HepG2 (cell line): ENCODE data around the gene SLC25A45. TPM values are rescaled to one million over a fixed set of nuclear protein-coding genes. Genes with fewer than 3 reads are reported as not detected.

Source experiments
- ATAC-seq: fragments of 200-7000 bp; cut with Tn5 transposase; 3 replicates; pipeline ENCODE4 v1.9.1; 2020; ENCODE audit warnings: mild to moderate bottlenecking, moderate library complexity
- BruUV-seq: library from RNA; stranded (reverse); fragments of 400-500 nt; replicated peaks from 2 replicates; lab custom pipeline; 2021; lab: Mats Ljungman, UMichigan
- CTCF ChIA-PET: fragments of 300-600 bp; formaldehyde crosslinking; extraction: SDS; loops from one replicate; lab custom pipeline; 2021; ENCODE audit warnings: low total read pairs, inconsistent platforms, low intra/inter-chr PET ratio; lab: Yijun Ruan, JAX
- POLR2A ChIA-PET: fragments of 350-600 bp; sonication (Branson Sonifier 250); formaldehyde crosslinking; loops from one replicate; lab custom pipeline; 2020; ENCODE audit warnings: antibody characterized with exemption, inconsistent platforms; lab: Yijun Ruan, JAX
- DNase-seq: peaks from one replicate; pipeline ENCODE4 v3.0.0-alpha.2; 2015; ENCODE audit warnings: low spot score
- FAIRE-seq: peaks from 3 replicates; lab custom pipeline; 2011; peaks lifted over from hg19 to GRCh38; lab: Jason Lieb, UNC
- H2AFZ ChIP-seq: one replicate; pipeline ENCODE4 v1.6.1; 2011; ENCODE audit warnings: low read length, inconsistent platforms
- H3K27ac ChIP-seq: fragments of 300-600 bp; 3 replicates; pipeline ENCODE4 v1.8.0; 2011; ENCODE audit warnings: mixed run types, mild to moderate bottlenecking, mixed read lengths, low read length, inconsistent platforms; ENCODE audit not compliant: insufficient read depth; ENCODE audit errors: extremely low read length
- H3K27me3 ChIP-seq, 2 experiments: fragments of 200-600 bp in 1 of 2; 2 replicates in 1 of 2; 3 replicates in 1 of 2; pipeline versions ENCODE4 v1.6.0 to v1.8.0; 2011; ENCODE audit warnings: low read length in 2 of 2, mild to moderate bottlenecking in 2 of 2, moderate library complexity in 2 of 2, inconsistent platforms in 1 of 2; ENCODE audit not compliant: insufficient read depth in 2 of 2, control insufficient read depth in 1 of 2
- H3K36me3 ChIP-seq, 2 experiments: fragments of 200-600 bp in 1 of 2; replicated peaks in 1 of 2; 2 replicates in 1 of 2; 3 replicates in 1 of 2; pipeline versions ENCODE4 v1.5.1 to v1.8.0; 2011; ENCODE audit warnings: low read length in 2 of 2, inconsistent platforms in 1 of 2; ENCODE audit not compliant: insufficient read depth in 2 of 2, control insufficient read depth in 1 of 2
- H3K4me1 ChIP-seq: 2 replicates; pipeline ENCODE4 v1.5.1; 2012; ENCODE audit warnings: low read length, inconsistent platforms; ENCODE audit not compliant: insufficient read depth
- H3K4me2 ChIP-seq: 2 replicates; pipeline ENCODE4 v1.6.0; 2011; ENCODE audit warnings: low read depth, low read length, inconsistent platforms
- H3K4me3 ChIP-seq, 3 experiments: fragments of 200-600 bp in 1 of 3; sonication (generic), shearing (Covaris generic) in 1 of 3; replicated peaks in 1 of 3; 2 replicates each; pipeline ENCODE4 v1.5.1; 2011 to 2016; ENCODE audit warnings: low read length in 3 of 3, inconsistent platforms in 2 of 3, low read depth in 2 of 3, mild to moderate bottlenecking in 2 of 3, control low read depth in 1 of 3, mixed read lengths in 1 of 3; ENCODE audit not compliant: insufficient read depth in 1 of 3
- H3K79me2 ChIP-seq: one replicate; pipeline ENCODE4 v1.6.1; 2011; ENCODE audit warnings: low read length, inconsistent platforms; ENCODE audit not compliant: insufficient read depth
- H3K9ac ChIP-seq: 2 replicates; pipeline ENCODE4 v1.6.0; 2011; ENCODE audit warnings: mild to moderate bottlenecking, low read depth, low read length, inconsistent platforms; ENCODE audit not compliant: insufficient read depth
- H3K9me3 ChIP-seq: 2 replicates; pipeline ENCODE4 v1.5.1; 2012; ENCODE audit warnings: mild to moderate bottlenecking, low read length
- H4K20me1 ChIP-seq: 2 replicates; pipeline ENCODE4 v1.6.0; 2011; ENCODE audit warnings: inconsistent platforms, mild to moderate bottlenecking, low read length, moderate library complexity; ENCODE audit not compliant: insufficient read depth
- ARID4A ChIP-seq: sonication (generic); formaldehyde crosslinking; IDR thresholded peaks from 2 replicates; pipeline ENCODE4 v1.5.0; 2020; ENCODE audit warnings: mild to moderate bottlenecking, missing genetic modification reagents, borderline replicate concordance
- ARNTL ChIP-seq: sonication (generic); formaldehyde crosslinking; IDR thresholded peaks from 2 replicates; pipeline ENCODE4 v1.4.0; 2020; ENCODE audit warnings: mild to moderate bottlenecking, missing genetic modification reagents
- BCL3 ChIP-seq: sonication (generic); formaldehyde crosslinking; IDR thresholded peaks from 2 replicates; pipeline ENCODE4 v1.5.1; 2020; ENCODE audit warnings: mild to moderate bottlenecking, missing genetic modification reagents, moderate library complexity
- CBX2 ChIP-seq, 2 experiments: fragments of 200-600 bp in 1 of 2; sonication (generic); formaldehyde crosslinking in 1 of 2; IDR thresholded peaks; 2 replicates each; pipeline versions ENCODE4 v1.7.0 to v1.8.1; 2018 to 2022; ENCODE audit warnings: low read depth in 2 of 2, low read length in 1 of 2, mild to moderate bottlenecking in 1 of 2, missing genetic modification reagents in 1 of 2
- RCOR2 ChIP-seq: IDR thresholded peaks from 2 replicates; pipeline ENCODE4 v1.6.1; 2016; ENCODE audit warnings: missing biosample characterization, missing genetic modification reagents
- TEF ChIP-seq: sonication (generic); formaldehyde crosslinking; IDR thresholded peaks from 2 replicates; pipeline ENCODE4 v1.5.0; 2020; ENCODE audit warnings: missing genetic modification reagents
- ZFP1 ChIP-seq: IDR thresholded peaks from 2 replicates; pipeline ENCODE4 v1.6.1; 2016
- ZHX1 ChIP-seq: sonication (generic); formaldehyde crosslinking; IDR thresholded peaks from 2 replicates; pipeline ENCODE4 v1.8.1; 2022; ENCODE audit warnings: low read depth, mild to moderate bottlenecking, missing genetic modification reagents
- ZNF160 ChIP-seq: sonication (generic); formaldehyde crosslinking; IDR thresholded peaks from 2 replicates; pipeline ENCODE4 v1.8.0; 2022; ENCODE audit warnings: mild to moderate bottlenecking, inconsistent platforms, missing genetic modification reagents
- ZNF275 ChIP-seq: sonication (generic); formaldehyde crosslinking; IDR thresholded peaks from 2 replicates; pipeline ENCODE4 v1.8.0; 2022; ENCODE audit warnings: missing genetic modification reagents, mild to moderate bottlenecking, inconsistent platforms, borderline replicate concordance
- ZNF382 ChIP-seq: sonication (generic); formaldehyde crosslinking; IDR thresholded peaks from 2 replicates; pipeline ENCODE4 v1.5.0; 2020; ENCODE audit warnings: missing genetic modification reagents, mild to moderate bottlenecking, borderline replicate concordance
- ZNF513 ChIP-seq: sonication (generic); formaldehyde crosslinking; conservative IDR thresholded peaks from 2 replicates; pipeline ENCODE4 v1.5.0; 2020; ENCODE audit warnings: missing genetic modification reagents
- WGBS: methylation state at CpG from one replicate; pipeline ENCODE4 v1.1.6; 2017; ENCODE audit warnings: low lambda C conversion rate; 5-methylcytosine and 5-hydroxymethylcytosine counted together
- in situ Hi-C: cut with HindIII; loops from 2 replicates; pipeline ENCODE4 v1.10.0; 2017; ENCODE audit warnings: low pct_unique_long_range_greater_than_20kb; ENCODE audit not compliant: extremely low pct_ligation_motif_present
- intact Hi-C: fragments of 100-400 bp; cut with micrococcal nuclease; formaldehyde crosslinking; loops from one replicate; pipeline ENCODE4 v1.10.0; 2022; ENCODE audit not compliant: unreplicated experiment
- polyA plus RNA-seq, 8 experiments: library from polyadenylated mRNA; depleted of rRNA in 3 of 8; stranded (reverse) in 7 of 8; unstranded in 1 of 8; fragments of >200 nt; fragmentation: Illumina TruSeq in 4 of 8; extraction: Trizol in 4 of 8; gene quantifications; 2 replicates each; pipeline versions ENCODE4 v1.2.1 to v1.2.3, GENCODE V29; 2011 to 2016; ENCODE audit warnings: low read depth in 4 of 8, missing spikeins in 1 of 8, mixed read lengths in 1 of 8; ENCODE audit not compliant: insufficient read depth in 1 of 8
- total RNA-seq, 5 experiments: library from RNA; depleted of rRNA; stranded (reverse); fragments of >200 nt; fragmentation: Illumina TruSeq; extraction: Trizol; gene quantifications; 2 replicates each; pipeline ENCODE4 v1.2.3, GENCODE V29; 2016; ENCODE audit warnings: low read depth in 1 of 5

The SLC25A45 gene
- total and polyA plus RNA-seq, 2 of the 13 experiments (the other 11 are each of a cell fraction or from before 2014, with no cell fraction given) = 1.2 to 3.4 TPM

GRCh38 chr11:65392899-65393298, 10.5 kb upstream of the SLC25A45 start:
- no peak overlapping the region for H3K4me2 ChIP-seq
- ChIA-PET POLR2A (interaction anchor here (1.8 to 16.8 kb wide), 2 partner anchors 22 to 28 kb away, joined by 4 to 433 read pairs; partner anchors contain the start of gene NEAT1), CTCF (no interaction called here)
- no peak overlapping the region for H3K27ac ChIP-seq
- FAIRE-seq (no peak), ATAC-seq (no peak), DNase-seq (no peak)
- no TSS peak for BruUV-seq
- peaks cover 9 to 16% of the 10 kb centered on the region in 2 experiments; a peak in 2 of 5 replicates for H3K36me3 ChIP-seq
- H2AFZ ChIP-seq = no peak overlapping the region
- no peaks in the 10 kb centered on the region for H3K79me2 ChIP-seq
- WGBS = 95% methylated on average over 4 of the region's 5 CpGs
- H3K4me1 ChIP-seq = peaks cover 14% of the 10 kb centered on the region
- intact Hi-C loops (no loop called here), in situ Hi-C loops (no loop called here)
- H3K9ac ChIP-seq = no peak overlapping the region
- no peak overlapping the region for H3K4me3 ChIP-seq
- H4K20me1 ChIP-seq = no peaks in the 10 kb centered on the region
- no peaks in the 10 kb centered on the region for H3K27me3 ChIP-seq
- H3K9me3 ChIP-seq = no peaks in the 10 kb centered on the region
- TF ChIP-seq TEF (CRISPR knock-in tag) (no peak), ZNF160 (no peak), CBX2 (IDR thresholded peaks at IDR 0.05; ENCODE audit: low read depth, low read length) (no peak), CBX2 (CRISPR knock-in tag; IDR thresholded peaks at IDR 0.05; ENCODE audit: low read depth) (no peak), ARID4A (CRISPR knock-in tag) (no peak), RCOR2 (CRISPR knock-in tag) (no peak), ZNF382 (CRISPR knock-in tag) (no peak), ZFP1 (CRISPR knock-in tag) (no peak), ZNF275 (CRISPR knock-in tag) (no peak), ARNTL (CRISPR knock-in tag) (no peak), ZNF513 (CRISPR knock-in tag) (no peak), BCL3 (CRISPR knock-in tag) (no peak), ZHX1 (CRISPR knock-in tag) (no peak)
